GM19395 (cell line): Measurements from ENCODE around the gene MX2.
"Not testable (repeated sequence)": the region's sequence is repeated elsewhere in the genome, so short reads cannot be mapped to it uniquely, and the experiment has no call there.

Experiments used
- ATAC-seq: cut with Tn5 transposase; IDR thresholded peaks from one replicate; pipeline ENCODE4 v1.9.1; 2021; ENCODE audit warnings: mild to moderate bottlenecking, moderate library complexity; ENCODE audit not compliant: unreplicated experiment

The MX2 gene, protein sequence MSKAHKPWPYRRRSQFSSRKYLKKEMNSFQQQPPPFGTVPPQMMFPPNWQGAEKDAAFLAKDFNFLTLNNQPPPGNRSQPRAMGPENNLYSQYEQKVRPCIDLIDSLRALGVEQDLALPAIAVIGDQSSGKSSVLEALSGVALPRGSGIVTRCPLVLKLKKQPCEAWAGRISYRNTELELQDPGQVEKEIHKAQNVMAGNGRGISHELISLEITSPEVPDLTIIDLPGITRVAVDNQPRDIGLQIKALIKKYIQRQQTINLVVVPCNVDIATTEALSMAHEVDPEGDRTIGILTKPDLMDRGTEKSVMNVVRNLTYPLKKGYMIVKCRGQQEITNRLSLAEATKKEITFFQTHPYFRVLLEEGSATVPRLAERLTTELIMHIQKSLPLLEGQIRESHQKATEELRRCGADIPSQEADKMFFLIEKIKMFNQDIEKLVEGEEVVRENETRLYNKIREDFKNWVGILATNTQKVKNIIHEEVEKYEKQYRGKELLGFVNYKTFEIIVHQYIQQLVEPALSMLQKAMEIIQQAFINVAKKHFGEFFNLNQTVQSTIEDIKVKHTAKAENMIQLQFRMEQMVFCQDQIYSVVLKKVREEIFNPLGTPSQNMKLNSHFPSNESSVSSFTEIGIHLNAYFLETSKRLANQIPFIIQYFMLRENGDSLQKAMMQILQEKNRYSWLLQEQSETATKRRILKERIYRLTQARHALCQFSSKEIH

GRCh38 chr21:41361786-41362604 lies at the start of gene MX2:
Gene MX2 (plus strand): TSS chr21:41362027. CDS start chr21:41376907, 14,880 bp downstream.
- peak; percentile 81 for ATAC-seq

GRCh38 chr21:41313285-41314164 lies 48.3 kb upstream of the MX2 start:
- not testable (repeated sequence) for ATAC-seq

DNA sequence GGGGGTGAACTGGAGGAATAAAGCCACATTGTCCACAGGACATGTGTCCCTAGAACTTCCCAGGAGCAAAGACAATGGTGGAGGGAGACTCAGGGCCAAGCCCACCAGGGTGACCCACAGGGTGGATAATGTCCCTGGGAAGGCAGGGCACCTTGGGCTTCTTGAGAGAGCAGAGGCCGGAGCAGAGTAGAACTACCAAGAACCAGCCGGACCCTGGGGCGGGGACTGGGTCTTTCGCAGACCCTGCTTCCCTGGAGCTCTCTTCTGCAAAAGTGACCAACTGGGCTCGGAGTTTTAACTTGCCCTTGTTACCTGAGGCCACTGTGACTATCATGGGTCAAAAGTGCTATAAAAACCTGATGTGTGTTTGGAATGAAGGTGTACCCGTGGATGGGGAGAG lies 46.1 kb upstream of the MX2 start:
- ATAC-seq: no peak

DNA sequence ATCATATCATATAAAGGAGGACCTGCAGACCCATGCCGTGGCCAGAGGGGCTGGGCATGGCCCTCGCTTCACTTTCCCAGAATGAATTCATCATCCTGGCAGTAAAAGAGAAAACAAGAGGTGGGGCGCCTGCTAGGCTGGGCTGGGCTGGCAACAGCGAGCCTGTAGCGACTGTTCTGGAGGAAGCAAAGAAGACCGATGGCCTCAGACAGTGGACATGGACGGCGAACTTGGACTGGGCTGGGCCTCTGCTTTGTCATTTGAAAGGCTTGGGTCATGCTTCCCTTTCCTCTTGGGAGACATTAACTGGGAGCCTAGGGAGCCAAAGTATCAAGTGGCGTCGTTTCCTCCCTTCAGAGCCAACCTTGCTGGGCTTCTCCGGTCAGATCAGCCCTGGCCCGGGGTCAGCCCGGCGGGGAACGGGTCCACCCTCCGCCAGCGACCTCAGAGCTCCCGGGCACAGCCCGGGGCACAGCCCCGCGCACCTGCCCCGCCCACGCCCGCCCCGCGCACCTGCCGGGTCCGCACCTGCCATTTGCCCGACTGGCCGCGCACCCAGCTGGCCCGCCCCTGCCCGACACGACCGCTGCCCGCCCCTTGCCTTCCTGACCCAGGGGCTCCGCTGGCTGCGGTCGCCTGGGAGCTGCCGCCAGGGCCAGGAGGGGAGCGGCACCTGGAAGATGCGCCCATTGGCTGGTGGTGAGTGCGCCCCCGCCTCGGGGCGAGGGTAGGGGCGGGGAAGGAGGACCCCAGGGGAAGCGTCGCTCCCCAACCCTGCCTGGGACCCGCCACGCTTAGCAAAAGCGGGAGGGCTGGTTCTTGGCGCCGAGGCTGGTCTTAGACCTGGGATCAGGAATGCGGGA lies 45.4 kb upstream of the MX2 start, which contains the start of gene FAM3B:
Gene FAM3B, plus strand, starts transcription at position 602 of the 863 bp plus-strand sequence. Its CDS starts 79 bp downstream, at position 681.
- ATAC-seq: no peak

- no peak for ATAC-seq
Observed at GRCh38 chr21:41317063-41317392, 44.8 kb upstream of the MX2 start.

DNA sequence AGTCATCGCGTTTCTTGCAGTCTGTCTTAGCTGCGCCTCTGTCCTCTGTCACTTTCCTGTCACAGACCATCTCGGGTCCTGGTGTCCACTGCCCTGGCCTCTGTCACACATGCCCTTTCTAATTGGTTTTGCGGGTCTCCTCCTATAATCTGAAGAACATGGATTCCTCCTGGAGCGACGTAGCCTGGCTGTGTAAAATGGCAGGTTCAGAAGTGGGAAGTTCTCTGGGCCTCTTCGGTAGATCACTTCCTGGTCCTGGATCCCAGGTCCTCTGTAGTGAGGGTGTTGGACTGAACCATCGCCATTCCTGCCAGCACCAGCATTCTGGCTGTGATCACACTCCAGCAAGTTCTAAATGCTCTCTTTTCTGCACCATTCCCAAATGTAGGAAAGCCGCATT lies 44.4 kb upstream of the MX2 start:
- ATAC-seq: no peak

- ATAC-seq: no peak
Observed at GRCh38 chr21:41318218-41318617, 43.6 kb upstream of the MX2 start.

DNA sequence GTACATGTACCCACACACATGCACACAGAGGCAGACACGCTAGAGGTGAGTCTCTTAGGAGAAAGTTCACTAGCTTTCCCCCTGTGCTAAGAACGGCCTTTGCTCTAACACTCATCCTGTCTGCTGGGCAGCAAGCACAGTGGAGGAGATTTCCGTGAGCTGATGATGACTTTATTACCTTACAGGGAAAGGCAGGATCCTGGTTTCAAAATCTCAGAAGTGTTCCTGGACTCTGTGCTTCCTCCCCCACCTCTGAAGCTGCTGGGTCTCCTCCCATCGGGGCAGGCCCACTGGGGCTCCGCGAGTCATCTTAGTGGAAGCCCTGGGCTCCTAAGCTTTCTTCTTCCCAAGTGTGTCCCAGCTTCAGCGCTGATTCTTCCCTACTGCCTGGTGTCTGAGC lies 42.6 kb upstream of the MX2 start:
- ATAC-seq: no peak

- ATAC-seq: no peak
Observed at GRCh38 chr21:41321211-41321907, 40.5 kb upstream of the MX2 start.

DNA sequence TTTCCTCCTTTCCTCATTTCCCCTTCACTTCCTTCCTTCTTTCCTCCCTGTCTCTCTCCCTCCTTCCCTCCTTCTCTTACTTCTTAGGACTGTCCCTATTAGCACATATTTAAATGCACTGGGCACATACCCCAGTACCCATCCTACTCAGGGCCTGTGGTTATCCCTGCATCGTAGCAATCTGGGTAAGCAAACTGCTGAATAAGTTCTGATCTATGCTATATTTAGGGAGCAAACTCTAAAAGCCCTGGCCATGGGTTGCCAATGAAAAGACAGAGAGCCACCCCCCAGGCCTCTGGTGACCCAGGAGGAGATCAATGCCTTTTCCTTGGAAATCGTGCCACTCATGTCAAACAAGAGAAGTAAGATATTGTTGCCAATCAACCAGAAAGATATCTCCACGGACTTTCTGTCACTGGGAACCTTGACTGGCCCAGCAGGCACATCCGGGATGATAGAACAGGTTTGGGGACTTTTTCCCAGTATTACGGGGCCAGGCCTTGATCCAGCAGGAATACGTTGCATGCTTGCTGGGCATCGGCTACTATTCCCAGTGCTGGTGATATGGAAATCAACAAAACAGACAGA lies 39.8 kb upstream of the MX2 start:
- ATAC-seq: no peak

DNA sequence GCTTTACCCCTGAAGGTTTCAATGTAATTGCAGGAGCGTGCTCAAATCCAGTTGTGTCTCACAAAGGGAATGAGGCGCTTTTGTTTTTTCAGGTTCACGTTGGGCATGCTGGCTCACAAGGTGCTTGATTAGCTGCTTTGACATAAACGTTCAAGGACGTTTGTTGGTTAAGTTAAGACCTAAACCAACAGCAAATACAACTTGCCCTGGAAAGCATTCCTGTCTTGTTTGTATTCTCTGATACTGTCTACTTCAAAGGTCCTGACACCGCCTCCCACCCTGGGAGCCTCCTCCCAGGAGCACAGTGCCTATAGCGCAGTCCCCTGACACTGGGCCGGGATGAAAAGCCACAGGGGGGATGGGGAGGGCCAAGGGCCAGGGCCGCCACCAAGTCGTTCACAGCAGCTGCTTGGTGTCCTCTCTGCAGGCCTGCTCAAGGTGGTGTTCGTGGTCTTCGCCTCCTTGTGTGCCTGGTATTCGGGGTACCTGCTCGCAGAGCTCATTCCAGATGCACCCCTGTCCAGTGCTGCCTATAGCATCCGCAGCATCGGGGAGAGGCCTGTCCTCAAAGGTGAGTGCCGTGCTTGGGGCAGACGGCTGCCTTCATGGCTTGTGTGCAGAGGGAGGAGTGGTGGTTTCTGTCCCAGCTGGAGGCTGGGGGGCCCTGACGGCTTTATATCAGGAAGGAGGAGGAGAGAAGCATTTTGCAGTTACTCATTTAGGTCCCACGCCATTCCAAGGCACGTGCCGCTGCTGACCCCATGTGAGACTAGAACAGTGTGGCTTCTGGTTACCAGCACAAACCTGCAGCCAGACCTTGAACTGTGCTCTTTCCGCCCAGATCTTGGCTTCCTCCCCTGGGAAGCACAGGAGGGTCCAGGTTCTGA lies 39.1 kb upstream of the MX2 start:
- ATAC-seq: no peak

DNA sequence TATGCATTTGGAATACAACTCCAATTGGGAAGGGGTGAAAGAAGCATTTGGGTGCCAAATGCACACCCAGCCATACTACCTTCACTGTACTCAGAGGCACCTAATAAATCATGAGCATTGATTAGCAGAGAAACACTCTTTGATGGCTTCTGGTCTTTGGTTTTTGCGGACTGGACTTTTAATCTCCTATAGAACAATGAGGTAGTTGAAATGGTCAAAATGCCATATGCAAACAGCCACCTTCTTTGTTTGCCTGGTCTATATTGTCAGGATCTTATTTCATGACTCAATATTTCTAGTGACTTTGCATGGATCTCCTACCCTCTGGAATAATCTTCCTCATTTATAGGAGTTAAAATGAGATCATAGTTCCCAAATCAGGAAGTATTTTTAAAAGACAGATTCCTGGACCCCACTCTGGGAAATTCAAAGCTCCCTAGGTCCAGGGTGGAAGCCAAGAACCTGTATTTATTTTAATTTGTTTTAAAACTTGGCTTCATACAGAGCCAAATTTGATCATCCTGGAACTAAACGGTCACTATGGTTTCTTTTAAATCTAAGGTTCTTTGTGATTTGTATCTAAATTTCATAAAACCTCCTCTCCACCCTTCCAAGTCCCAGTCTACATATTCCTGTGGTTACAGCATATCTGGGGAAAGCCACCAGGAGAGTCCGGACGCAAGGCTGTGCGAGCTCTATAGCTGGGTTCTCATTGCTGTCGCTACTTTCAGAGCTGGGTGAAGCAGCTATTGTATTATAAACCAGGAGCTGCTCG lies 36.5 kb upstream of the MX2 start:
- no peak for ATAC-seq

DNA sequence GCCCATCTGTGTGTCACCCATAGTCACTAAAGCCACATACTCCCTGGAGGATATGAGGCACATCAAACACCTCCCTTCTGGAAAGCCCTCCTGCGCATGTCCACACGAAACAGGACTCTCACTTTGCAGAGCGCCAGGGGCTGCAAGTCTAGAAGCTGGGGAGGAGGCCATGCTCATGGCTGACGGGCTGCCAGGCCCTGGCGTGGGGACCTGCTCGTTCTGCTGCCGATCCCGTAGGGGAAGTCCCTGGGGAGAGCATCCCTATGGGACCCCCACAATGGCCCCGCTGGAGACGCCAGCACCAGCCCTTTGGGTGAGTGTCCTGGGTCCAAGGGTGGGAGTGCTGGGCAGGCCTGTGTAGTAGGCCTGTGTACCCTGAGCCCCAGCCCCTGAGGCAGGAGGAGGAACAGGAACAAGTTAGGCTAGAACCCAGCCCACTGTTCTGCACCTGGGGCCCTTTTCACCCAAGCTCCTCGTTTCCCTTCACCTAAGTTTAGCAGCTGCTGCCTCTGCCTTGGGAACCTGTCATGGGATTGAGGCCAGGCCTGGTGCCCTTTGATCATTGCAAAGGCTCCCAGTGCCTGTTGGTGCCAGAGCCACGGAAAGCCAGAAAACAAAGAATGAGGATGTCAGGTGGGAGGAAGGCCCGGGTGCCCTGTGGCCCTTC lies 35.3 kb upstream of the MX2 start:
- ATAC-seq: no peak

- ATAC-seq: no peak
Observed at GRCh38 chr21:41327753-41328152, 34.1 kb upstream of the MX2 start.

DNA sequence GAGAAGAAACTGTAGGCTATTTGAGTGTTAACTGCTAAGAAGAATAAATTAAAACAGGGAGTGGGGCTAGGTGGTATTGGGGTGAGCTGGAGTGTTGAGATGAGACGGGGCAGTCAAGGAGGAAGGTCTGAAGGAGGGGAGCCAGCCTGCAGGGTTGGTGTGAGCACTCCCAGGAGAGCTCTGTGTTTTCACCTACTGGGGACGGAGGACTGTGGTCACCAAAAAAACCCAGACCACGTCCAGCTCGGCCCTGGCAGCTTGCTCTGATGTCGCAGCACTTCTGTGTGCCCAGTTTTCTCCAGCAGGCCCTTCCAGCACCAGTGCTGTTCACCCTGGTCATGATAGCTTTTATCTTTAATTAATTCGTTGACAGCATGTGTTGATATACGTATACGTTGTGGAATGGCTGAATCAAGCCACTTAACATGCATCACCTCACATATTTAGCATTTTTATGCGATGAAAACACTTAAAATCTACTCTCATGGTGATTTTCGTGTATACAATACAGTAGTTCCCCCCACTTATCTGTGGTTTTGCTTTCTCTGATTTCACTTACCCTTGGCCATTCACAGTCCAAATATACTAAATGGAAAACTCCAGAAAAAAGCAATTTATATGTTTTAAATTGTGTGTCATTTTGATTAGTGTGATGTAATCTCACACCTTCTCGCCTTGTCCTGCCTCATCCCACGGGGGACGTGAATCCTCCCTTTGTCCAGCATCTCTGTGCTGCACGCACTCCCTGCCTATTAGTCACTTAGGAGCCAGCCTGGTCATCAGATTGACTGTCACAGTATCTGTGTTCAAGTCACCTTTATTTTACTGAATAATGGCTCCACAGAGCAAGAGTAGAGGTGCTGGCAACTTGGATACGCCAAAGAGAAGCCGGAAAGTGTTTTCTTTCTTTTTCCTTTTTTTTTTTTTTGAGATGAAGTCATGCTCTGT lies 32.9 kb upstream of the MX2 start:
- ATAC-seq: no peak
